Renal cortex interstitium (tissue), 11 donors: ENCODE results near the gene RNASE3. TPM values are rescaled to one million over a fixed set of nuclear protein-coding genes. Genes with fewer than 3 reads are reported as not detected.
"Not testable (repeated sequence)": the region's sequence is repeated elsewhere in the genome, so short reads cannot be mapped to it uniquely, and the experiment has no call there.

ENCODE experiments used
- DNase-seq, 11 donors: peaks; one replicate each; pipeline ENCODE4 v3.0.0-alpha.2; 2013; ENCODE audit warnings: low read depth in 9 of 11, low spot score in 4 of 11; ENCODE audit errors: extremely low read depth in 1 of 11
- polyA plus RNA-seq, 3 donors: library from polyadenylated mRNA; unstranded; fragments of 120-200 nt; gene quantifications; one replicate each; pipeline ENCODE4 v1.2.1, GENCODE V29; 2013; ENCODE audit not compliant: insufficient read length in 3 of 3

Gene RNASE3
- polyA plus RNA-seq, 3 donors = 0.50 to 1.5 (median 1.1) TPM

DNA sequence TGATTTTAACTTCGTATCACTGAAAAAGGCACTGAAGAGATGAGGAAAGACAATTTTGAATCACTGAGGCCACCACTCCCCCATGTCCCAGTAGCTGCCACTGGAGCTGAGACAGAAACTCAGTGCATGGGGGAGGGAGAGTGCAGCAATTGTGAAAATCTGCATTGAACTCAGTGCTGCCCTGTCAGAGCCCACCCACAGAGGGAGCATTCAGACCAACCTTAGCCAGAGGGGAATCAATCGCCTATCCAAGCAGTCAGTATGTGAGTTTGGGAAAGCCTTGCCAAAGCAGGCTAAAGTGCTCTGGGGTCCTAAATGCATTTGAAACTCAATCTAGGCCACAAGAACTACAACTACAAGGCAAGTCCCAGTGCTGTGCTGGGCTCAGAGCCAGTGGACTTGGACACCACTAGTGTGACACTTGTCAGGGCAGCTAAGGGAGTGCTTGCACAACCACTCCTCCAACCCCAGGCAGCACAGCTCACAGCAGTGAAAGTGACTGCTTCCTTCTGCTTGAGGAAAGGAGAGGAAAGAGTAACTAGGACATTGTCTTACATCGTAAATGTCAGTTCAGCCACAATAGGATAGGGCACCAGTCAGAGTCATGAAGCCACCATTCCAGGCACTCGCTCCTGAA, 13.3 kb downstream of the RNASE3 start:
- no peak for DNase-seq

DNA sequence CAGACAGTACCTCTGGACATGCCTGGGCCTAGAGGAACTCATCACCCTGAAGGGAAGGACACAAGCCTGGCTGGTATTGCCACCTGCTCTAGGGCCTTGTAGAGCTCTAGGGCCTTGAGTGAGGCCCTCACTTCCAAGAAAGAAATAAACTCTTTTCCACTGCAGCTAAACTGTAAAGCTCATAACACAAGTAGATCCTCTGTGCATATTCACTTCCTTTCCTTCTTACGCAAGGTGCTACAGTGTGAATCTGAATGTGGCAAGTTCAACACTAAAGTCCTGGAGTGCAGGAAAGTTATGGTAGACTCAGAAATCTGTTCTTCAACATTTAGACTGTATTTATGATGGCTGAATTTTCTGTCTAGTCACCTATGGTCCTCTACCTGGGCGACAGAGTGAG, 14.5 kb downstream of the RNASE3 start:
- DNase-seq = no peak

DNA sequence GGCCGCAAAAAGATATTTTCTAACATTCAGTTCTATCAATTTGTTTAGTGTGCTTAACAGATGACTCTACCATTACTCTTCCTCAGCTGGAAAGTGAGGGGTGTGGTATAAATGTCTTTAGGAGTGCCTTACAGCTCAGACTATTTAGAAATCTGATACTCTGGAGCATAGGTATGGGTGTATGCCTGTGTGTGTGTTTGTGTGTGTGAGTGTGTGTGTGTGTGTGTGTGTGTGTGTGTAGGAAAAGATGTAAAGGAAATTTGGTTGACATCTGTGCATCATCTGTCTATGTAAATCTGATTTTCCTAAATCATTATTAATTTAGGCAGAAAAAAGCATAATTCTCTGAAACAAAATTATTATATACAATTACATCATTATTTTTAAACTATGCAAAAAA, 16.0 kb downstream of the RNASE3 start:
- DNase-seq = no peak

DNA sequence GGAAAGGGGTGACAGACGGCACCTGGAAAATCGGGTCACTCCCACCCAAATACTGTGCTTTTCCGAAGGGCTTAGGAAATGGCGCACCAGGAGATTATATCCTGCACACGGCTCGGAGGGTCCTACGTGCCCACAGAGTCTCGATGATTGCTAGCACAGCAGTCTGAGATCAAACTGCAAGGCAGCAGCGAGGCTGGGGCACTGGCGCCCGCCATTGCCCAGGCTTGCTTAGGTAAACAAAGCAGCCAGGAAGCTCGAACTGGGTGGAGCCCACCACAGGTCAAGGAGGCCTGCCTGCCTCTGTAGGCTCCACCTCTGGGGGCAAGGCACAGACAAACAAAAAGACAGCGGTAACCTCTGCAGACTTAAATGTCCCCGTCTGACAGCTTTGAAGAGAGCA, 19.6 kb downstream of the RNASE3 start:
- DNase-seq = not testable (repeated sequence)

DNA sequence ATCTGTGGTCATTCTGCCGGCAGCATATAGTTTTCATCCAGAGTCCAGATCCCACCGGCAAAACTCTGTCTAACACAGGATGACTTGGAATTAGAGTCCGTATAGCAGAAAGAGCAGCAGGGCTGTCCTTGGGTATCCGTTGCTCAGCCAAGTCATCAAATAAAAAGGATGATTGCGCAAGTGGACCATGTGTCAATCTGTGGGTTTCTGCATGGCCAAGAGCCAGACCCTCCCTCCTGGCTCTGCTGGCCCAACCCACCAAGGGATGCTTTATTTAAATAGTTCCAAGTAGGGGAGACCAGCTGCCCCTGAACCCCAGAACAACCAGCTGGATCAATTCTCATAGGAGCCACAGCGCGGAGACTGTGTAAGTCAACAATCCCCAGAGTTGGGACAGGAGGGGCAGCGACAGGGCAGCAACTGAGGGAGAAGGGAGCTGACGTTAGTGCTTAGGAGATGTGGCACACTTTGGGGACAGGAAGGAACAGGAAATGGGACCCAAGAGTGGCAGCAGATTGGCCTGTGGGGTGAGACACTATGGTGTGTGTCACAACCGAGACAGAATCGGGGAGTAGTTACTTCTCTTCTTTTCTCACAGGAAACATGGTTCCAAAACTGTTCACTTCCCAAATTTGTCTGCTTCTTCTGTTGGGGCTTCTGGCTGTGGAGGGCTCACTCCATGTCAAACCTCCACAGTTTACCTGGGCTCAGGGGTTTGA, 28.0 kb downstream of the RNASE3 start:
- not testable (repeated sequence) for DNase-seq

DNA sequence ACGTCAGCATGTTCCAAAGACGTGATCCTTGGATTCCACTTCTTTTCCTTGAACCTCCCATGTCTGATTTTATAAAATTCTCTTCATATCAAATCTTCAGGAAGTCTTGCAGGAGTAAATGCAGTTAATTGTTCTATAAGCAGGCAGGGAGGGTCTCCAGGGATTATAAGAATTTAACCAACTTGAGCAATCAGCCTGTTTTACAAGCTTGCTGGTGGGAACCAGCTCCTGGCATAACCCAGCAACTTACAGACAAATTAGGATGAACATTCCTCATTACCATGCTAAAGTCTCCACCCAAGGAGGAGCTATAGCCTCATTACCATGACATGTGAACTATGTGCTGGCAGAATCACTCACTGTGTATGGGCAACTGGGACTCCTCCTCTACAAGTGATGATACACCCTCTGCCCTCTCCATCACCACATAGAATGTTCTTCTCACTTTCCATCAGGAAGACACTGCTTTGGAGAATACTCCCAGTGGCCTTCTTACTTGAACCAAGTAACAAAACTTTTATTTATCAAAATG, 32.6 kb downstream of the RNASE3 start:
- DNase-seq = not testable (repeated sequence)

DNA sequence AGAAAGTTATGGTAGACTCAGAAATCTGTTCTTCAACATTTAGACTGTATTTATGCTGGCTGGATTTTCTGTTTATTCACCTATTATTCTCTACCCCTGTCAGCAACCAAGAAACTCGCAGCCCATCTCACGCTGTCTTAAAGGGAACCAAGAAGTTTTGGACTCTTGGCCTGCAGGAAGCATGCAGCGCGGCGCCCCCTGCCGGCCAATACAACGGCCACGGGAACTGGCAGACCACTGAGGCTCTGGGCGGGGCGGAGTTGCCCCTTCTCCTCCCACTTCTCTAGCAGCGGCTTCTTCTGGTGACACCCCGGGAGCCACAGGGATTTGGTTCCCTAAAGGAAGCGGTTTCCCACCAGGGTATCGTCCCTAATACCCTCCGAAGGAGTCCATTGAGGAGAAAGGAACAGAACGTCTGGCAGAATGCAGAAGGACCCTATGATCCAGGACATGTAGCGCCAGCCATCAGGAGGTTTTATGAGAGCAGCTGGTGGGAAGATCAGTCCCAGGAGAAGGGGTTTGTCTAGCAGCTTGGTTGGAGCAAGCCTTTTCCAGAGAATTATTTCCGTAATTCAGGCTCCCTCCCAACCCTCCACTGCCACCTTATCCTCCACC, 43.1 kb downstream of the RNASE3 start:
- DNase-seq = no peak

DNA sequence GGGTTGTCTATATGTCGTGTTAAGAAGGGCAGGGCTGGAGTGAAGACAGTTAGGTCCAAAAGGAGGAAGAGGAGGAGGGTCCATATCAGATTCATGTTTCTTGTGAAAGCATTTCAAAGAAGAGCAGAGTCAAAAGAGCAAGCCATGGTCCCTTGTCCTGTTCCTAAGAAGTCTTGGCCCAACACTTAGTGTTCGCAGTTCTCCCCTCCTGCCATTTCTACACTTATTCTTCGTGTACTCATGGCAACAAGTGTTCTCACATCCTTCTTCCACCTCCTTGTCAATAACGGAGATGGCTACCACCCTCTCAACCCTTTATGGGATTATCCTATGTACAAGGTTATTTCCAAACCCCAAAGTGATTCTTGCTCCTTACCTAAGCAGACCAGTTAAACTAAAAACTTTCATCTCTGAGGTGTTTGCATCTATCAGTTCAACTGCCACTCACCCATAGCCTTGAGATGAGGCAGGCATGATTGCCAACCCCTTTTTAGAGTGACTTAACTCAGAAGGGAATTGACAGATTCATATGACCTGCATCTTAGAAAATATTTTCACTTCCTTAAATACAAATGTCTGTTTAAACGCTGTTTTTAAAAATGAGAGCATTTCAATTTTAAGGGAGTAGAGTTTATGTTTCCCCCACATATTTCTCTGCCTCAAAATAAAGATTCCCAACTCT, 44.3 kb downstream of the RNASE3 start:
- no peak for DNase-seq

Other genes starting within 250 kb of the RNASE3 start
- not detected for gene OR6S1, start 249.7 kb upstream of the RNASE3 start, polyA plus RNA-seq
- 1 to 10 TPM; 1.5 to 2.4 (median 1.8) TPM for gene RNASE4, start 206.8 kb upstream of the RNASE3 start, polyA plus RNA-seq
- 1 to 10 TPM; 2.5 to 6.7 (median 3.3) TPM for gene ANG, start 202.6 kb upstream of the RNASE3 start, polyA plus RNA-seq
- under 1 TPM in 1 of 3 donors, not detected in 2; 0.11 TPM for gene EDDM3A, start 145.5 kb upstream of the RNASE3 start, polyA plus RNA-seq
- gene EDDM3B, start 123.0 kb upstream of the RNASE3 start, polyA plus RNA-seq = under 1 TPM in 2 of 3 donors, not detected in 1; 0.16 to 0.17 TPM
- gene RNASE6, start 110.1 kb upstream of the RNASE3 start, polyA plus RNA-seq = 1 to 10 TPM; 5.4 to 6.5 (median 6.3) TPM
- 100 to 1,000 TPM; 112 to 182 (median 142) TPM for gene RNASE1, start 88.5 kb upstream of the RNASE3 start, polyA plus RNA-seq
- 1 to 10 TPM in 2 of 3 donors, under 1 TPM in 1; 0.74 to 1.3 (median 1.2) TPM for gene RNASE2, start 64.1 kb downstream of the RNASE3 start, polyA plus RNA-seq
- 100 to 1,000 TPM in 1 of 3 donors, 10 to 100 TPM in 2; 82.1 to 128 (median 94.9) TPM for gene METTL17, start 98.6 kb downstream of the RNASE3 start, polyA plus RNA-seq
- 1 to 10 TPM; 1.2 to 2.1 (median 1.3) TPM for gene SLC39A2, start 107.9 kb downstream of the RNASE3 start, polyA plus RNA-seq
- gene NDRG2, start 133.7 kb downstream of the RNASE3 start, polyA plus RNA-seq = 100 to 1,000 TPM; 140 to 183 (median 142) TPM
- gene TPPP2, start 138.8 kb downstream of the RNASE3 start, polyA plus RNA-seq = 1 to 10 TPM; 3.0 to 3.7 (median 3.6) TPM
- under 1 TPM; 0.39 to 0.89 (median 0.40) TPM for gene RNASE13, start 143.4 kb downstream of the RNASE3 start, polyA plus RNA-seq
- under 1 TPM; 0.40 to 0.79 (median 0.42) TPM for gene RNASE7, start 151.0 kb downstream of the RNASE3 start, polyA plus RNA-seq
- under 1 TPM in 1 of 3 donors, not detected in 2; 0.24 TPM for gene RNASE8, start 166.4 kb downstream of the RNASE3 start, polyA plus RNA-seq
- gene ARHGEF40, start 178.9 kb downstream of the RNASE3 start, polyA plus RNA-seq = 10 to 100 TPM; 65.3 to 87.0 (median 76.4) TPM
- 10 to 100 TPM; 22.9 to 43.4 (median 39.4) TPM for gene ZNF219, start 207.3 kb downstream of the RNASE3 start, polyA plus RNA-seq
- 1 to 10 TPM; 1.1 to 1.6 (median 1.5) TPM for gene TMEM253, start 209.7 kb downstream of the RNASE3 start, polyA plus RNA-seq